ENCODE measurements around the gene CACNG1. TPM values are rescaled to one million over a fixed set of nuclear protein-coding genes. Genes with fewer than 3 reads are reported as not detected.
A peak's percentile ranks its signal among the peaks of the same experiment; 100 is the strongest.

The CACNG1 gene
- total and polyA plus RNA-seq, 9 donors = 109 to 242 (median 197) TPM

DNA sequence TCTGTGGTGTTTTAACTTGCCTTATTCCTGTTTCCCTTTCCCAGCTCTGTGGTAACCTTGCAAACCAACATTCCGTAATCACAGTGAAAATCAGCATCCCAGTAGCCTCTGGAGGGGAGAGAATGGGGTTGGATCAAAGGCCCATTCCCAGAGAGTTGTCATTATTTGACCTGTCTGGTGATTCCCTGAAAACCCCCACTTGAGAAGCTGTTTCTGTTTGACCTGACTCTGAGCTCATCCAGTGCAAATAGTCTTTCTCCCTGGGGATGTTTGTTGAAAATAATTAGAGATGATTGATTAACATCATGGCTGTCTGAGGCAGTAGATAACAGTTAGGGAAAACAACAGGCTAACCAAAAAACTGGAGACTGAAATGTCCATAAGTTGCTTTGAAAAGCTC is 3.0 kb downstream of the CACNG1 start:
- Histone ChIP-seq H3K9me3 (replicated peaks; ENCODE audit: control insufficient read depth, low read depth, low read length) (peaks cover 16% of the 10 kb centered on the region), H3K4me1 (ENCODE audit: control insufficient read depth, insufficient read depth, low read length) (peaks cover 53% of the 10 kb centered on the region), H3K36me3 (ENCODE audit: control insufficient read depth, insufficient read depth, low read length) (peaks cover 15% of the 10 kb centered on the region), H3K27ac (ENCODE audit: low read length) (peak overlapping the region; percentile 93), H3K4me3 (ENCODE audit: low read length) (peak overlapping the region; percentile 27), H3K27me3 (ENCODE audit: control insufficient read depth, insufficient read depth, low read length) (no peaks in the 10 kb centered on the region)
- WGBS (ENCODE audit: insufficient coverage) = no CpG with 5 or more reads among the region's 1 CpG
- no peak for DNase-seq

- peaks cover 15% of the 10 kb centered on the region for H3K36me3 ChIP-seq (ENCODE audit: control insufficient read depth, insufficient read depth, low read length)
- H3K27me3 ChIP-seq (ENCODE audit: control insufficient read depth, insufficient read depth, low read length) = no peaks in the 10 kb centered on the region
- WGBS (ENCODE audit: insufficient coverage) = no CpG with 5 or more reads among the region's 5 CpGs
- H3K27ac ChIP-seq (ENCODE audit: low read length) = peak overlapping the region; percentile 23
- peaks cover 16% of the 10 kb centered on the region for H3K9me3 ChIP-seq (replicated peaks; ENCODE audit: control insufficient read depth, low read depth, low read length)
- no peak overlapping the region for H3K4me3 ChIP-seq (ENCODE audit: low read length)
- H3K4me1 ChIP-seq (ENCODE audit: control insufficient read depth, insufficient read depth, low read length) = peaks cover 55% of the 10 kb centered on the region
- DNase-seq = no peak
Measured at GRCh38 chr17:67049025-67049739, 4.8 kb downstream of the CACNG1 start.

DNA sequence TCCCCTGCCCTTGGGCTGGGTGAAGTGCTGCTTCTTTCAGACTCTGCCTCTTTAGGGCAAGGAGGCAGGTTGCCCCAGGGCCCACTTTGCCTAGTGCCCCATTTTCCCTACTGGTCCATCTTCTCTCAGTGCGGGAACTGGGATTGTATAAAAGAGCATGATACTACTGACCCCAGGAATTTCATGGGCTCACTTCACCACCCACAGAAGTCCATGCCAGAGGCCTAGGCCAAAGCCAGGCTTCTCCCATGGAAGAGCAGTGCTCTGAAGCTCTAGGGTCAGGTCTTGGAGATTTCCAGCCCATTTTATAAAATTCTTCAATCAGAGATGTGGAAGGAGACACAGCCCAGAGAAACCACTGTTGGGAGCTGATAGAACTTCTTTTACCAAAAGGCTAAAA is 5.7 kb downstream of the CACNG1 start:
- WGBS (ENCODE audit: insufficient coverage) = 80% methylated on average over 1 of the region's 1 CpG
- DNase-seq = no peak
- Histone ChIP-seq H3K27ac (ENCODE audit: low read length) (peak overlapping the region; percentile 53), H3K27me3 (ENCODE audit: control insufficient read depth, insufficient read depth, low read length) (no peaks in the 10 kb centered on the region), H3K4me3 (ENCODE audit: low read length) (no peak overlapping the region), H3K9me3 (replicated peaks; ENCODE audit: control insufficient read depth, low read depth, low read length) (peaks cover 16% of the 10 kb centered on the region), H3K4me1 (ENCODE audit: control insufficient read depth, insufficient read depth, low read length) (peaks cover 63% of the 10 kb centered on the region), H3K36me3 (ENCODE audit: control insufficient read depth, insufficient read depth, low read length) (peaks cover 23% of the 10 kb centered on the region)

- H3K9me3 ChIP-seq (replicated peaks; ENCODE audit: control insufficient read depth, low read depth, low read length) = peaks cover 16% of the 10 kb centered on the region
- H3K27ac ChIP-seq (ENCODE audit: low read length) = peak overlapping the region; percentile 53
- no CpG with 5 or more reads among the region's 6 CpGs for WGBS (ENCODE audit: insufficient coverage)
- H3K4me1 ChIP-seq (ENCODE audit: control insufficient read depth, insufficient read depth, low read length) = peaks cover 68% of the 10 kb centered on the region
- H3K36me3 ChIP-seq (ENCODE audit: control insufficient read depth, insufficient read depth, low read length) = peaks cover 28% of the 10 kb centered on the region
- no peak overlapping the region for H3K4me3 ChIP-seq (ENCODE audit: low read length)
- H3K27me3 ChIP-seq (ENCODE audit: control insufficient read depth, insufficient read depth, low read length) = no peaks in the 10 kb centered on the region
- DNase-seq = peak; percentile 18
Measured at GRCh38 chr17:67050471-67051154, 6.3 kb downstream of the CACNG1 start.

DNA sequence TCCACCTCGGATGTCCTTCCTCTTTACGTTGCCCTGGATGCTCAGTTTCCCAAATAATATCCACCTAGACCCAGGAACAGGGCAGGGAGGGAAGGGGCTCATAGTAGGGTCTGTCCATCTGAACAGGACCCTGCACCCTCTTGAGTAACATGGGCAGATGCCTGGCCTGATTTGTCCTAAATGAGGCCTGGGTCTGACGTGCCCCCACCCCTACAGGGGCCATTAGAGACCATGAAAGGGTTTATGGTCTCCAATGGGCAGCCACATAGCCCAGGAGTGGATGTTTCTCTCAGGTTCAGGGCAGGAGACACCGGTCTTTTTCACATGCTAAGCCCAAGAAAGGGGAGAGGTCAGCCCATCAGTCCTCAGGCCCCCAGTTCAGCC is 6.8 kb downstream of the CACNG1 start:
- 50% methylated on average over 1 of the region's 4 CpGs for WGBS (ENCODE audit: insufficient coverage)
- Histone ChIP-seq H3K9me3 (replicated peaks; ENCODE audit: control insufficient read depth, low read depth, low read length) (peaks cover 16% of the 10 kb centered on the region), H3K36me3 (ENCODE audit: control insufficient read depth, insufficient read depth, low read length) (peaks cover 31% of the 10 kb centered on the region), H3K4me3 (ENCODE audit: low read length) (no peak overlapping the region), H3K27me3 (ENCODE audit: control insufficient read depth, insufficient read depth, low read length) (no peaks in the 10 kb centered on the region), H3K27ac (ENCODE audit: low read length) (peak overlapping the region; percentile 53), H3K4me1 (ENCODE audit: control insufficient read depth, insufficient read depth, low read length) (peaks cover 68% of the 10 kb centered on the region)
- DNase-seq = no peak

DNA sequence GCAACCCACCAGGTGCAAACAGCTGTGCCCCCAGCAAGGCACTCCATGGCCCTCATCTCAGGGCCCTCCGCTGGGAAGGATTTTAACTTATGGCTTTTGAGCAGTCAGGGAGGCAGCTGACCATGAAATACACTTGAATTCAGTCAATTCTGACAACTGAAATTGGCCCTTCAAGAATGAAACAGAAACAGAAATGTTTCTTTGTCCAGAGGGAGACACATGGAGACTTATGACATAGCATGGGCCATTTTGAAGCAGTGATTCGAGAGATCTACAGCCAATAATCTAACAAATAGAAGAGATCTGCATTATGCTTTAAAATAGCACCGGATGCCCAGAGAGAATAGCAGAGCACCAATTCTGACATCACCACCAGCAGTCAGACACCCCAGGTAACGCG is 7.5 kb downstream of the CACNG1 start:
- Histone ChIP-seq H3K4me1 (ENCODE audit: control insufficient read depth, insufficient read depth, low read length) (peaks cover 69% of the 10 kb centered on the region), H3K4me3 (ENCODE audit: low read length) (no peak overlapping the region), H3K27me3 (ENCODE audit: control insufficient read depth, insufficient read depth, low read length) (no peaks in the 10 kb centered on the region), H3K36me3 (ENCODE audit: control insufficient read depth, insufficient read depth, low read length) (peaks cover 31% of the 10 kb centered on the region), H3K27ac (ENCODE audit: low read length) (peak overlapping the region; percentile 6), H3K9me3 (replicated peaks; ENCODE audit: control insufficient read depth, low read depth, low read length) (peaks cover 16% of the 10 kb centered on the region)
- DNase-seq = no peak
- 80% methylated on average over 1 of the region's 5 CpGs for WGBS (ENCODE audit: insufficient coverage)

GRCh38 chr17:67052720-67053437 is 8.5 kb downstream of the CACNG1 start:
- no peak for DNase-seq
- Histone ChIP-seq H3K4me3 (ENCODE audit: low read length) (no peak overlapping the region), H3K36me3 (ENCODE audit: control insufficient read depth, insufficient read depth, low read length) (peaks cover 31% of the 10 kb centered on the region), H3K4me1 (ENCODE audit: control insufficient read depth, insufficient read depth, low read length) (peaks cover 70% of the 10 kb centered on the region), H3K27me3 (ENCODE audit: control insufficient read depth, insufficient read depth, low read length) (no peaks in the 10 kb centered on the region), H3K9me3 (replicated peaks; ENCODE audit: control insufficient read depth, low read depth, low read length) (peaks cover 13% of the 10 kb centered on the region), H3K27ac (ENCODE audit: low read length) (peak overlapping the region; percentile 38)
- 91% methylated on average over 5 of the region's 9 CpGs for WGBS (ENCODE audit: insufficient coverage)

DNA sequence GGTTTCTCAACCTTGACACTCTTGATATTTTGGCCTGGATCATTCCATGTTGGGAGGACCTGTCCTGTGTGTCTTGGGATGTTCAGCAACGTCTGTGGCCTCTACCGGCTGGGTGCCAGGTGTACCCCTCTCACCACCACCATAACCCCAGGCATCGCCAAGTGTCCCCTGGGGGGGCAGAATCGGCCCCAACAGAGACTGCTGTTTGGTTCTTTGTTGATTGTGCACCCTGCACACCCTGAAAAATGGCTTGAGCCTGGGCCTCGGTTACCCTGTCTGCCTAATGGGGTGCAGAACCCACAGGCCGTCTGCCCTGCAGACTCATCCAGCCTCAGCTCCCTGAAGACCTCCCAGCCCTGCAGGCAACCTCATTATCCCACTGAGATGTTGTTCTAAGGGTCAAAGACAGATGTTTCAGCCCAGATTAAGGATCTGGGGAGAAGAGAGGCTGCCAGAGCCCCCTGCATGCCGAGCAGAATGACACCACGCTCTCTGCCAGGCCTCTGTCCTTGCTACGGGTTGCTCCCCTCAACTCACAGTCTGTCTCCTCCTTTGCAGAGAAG is 9.2 kb downstream of the CACNG1 start:
- no peak for DNase-seq
- H3K27ac ChIP-seq (ENCODE audit: low read length) = peak overlapping the region; percentile 23
- WGBS (ENCODE audit: insufficient coverage) = 71% methylated on average over 6 of the region's 9 CpGs
- peaks cover 11% of the 10 kb centered on the region for H3K9me3 ChIP-seq (replicated peaks; ENCODE audit: control insufficient read depth, low read depth, low read length)
- H3K4me1 ChIP-seq (ENCODE audit: control insufficient read depth, insufficient read depth, low read length) = peaks cover 70% of the 10 kb centered on the region
- no peaks in the 10 kb centered on the region for H3K27me3 ChIP-seq (ENCODE audit: control insufficient read depth, insufficient read depth, low read length)
- no peak overlapping the region for H3K4me3 ChIP-seq (ENCODE audit: low read length)
- peaks cover 31% of the 10 kb centered on the region for H3K36me3 ChIP-seq (ENCODE audit: control insufficient read depth, insufficient read depth, low read length)

GRCh38 chr17:67054011-67054591 is 9.7 kb downstream of the CACNG1 start:
- no peak overlapping the region for H3K4me3 ChIP-seq (ENCODE audit: low read length)
- peak; percentile 26 for DNase-seq
- peaks cover 31% of the 10 kb centered on the region for H3K36me3 ChIP-seq (ENCODE audit: control insufficient read depth, insufficient read depth, low read length)
- peaks cover 70% of the 10 kb centered on the region for H3K4me1 ChIP-seq (ENCODE audit: control insufficient read depth, insufficient read depth, low read length)
- H3K9me3 ChIP-seq (replicated peaks; ENCODE audit: control insufficient read depth, low read depth, low read length) = peaks cover 7% of the 10 kb centered on the region
- no peaks in the 10 kb centered on the region for H3K27me3 ChIP-seq (ENCODE audit: control insufficient read depth, insufficient read depth, low read length)
- H3K27ac ChIP-seq (ENCODE audit: low read length) = peak overlapping the region; percentile 25
- WGBS (ENCODE audit: insufficient coverage) = 50% methylated on average over 14 of the region's 19 CpGs
